HL-60/S4 treated with retinoic acid at 250 ng/mL for 4 days and 3 days (cell line): ENCODE data around the gene PIKFYVE.
"Not testable (repeated sequence)": the region's sequence is repeated elsewhere in the genome, so short reads cannot be mapped to it uniquely, and the experiment has no call there.

Source experiments
- in situ Hi-C: fragments of 300-500 bp; cut with MboI; formaldehyde crosslinking; loops from 2 replicates; pipeline ENCODE4 v1.7.0; 2022; ENCODE audit warnings: low sequenced_read_pairs

The PIKFYVE gene, protein sequence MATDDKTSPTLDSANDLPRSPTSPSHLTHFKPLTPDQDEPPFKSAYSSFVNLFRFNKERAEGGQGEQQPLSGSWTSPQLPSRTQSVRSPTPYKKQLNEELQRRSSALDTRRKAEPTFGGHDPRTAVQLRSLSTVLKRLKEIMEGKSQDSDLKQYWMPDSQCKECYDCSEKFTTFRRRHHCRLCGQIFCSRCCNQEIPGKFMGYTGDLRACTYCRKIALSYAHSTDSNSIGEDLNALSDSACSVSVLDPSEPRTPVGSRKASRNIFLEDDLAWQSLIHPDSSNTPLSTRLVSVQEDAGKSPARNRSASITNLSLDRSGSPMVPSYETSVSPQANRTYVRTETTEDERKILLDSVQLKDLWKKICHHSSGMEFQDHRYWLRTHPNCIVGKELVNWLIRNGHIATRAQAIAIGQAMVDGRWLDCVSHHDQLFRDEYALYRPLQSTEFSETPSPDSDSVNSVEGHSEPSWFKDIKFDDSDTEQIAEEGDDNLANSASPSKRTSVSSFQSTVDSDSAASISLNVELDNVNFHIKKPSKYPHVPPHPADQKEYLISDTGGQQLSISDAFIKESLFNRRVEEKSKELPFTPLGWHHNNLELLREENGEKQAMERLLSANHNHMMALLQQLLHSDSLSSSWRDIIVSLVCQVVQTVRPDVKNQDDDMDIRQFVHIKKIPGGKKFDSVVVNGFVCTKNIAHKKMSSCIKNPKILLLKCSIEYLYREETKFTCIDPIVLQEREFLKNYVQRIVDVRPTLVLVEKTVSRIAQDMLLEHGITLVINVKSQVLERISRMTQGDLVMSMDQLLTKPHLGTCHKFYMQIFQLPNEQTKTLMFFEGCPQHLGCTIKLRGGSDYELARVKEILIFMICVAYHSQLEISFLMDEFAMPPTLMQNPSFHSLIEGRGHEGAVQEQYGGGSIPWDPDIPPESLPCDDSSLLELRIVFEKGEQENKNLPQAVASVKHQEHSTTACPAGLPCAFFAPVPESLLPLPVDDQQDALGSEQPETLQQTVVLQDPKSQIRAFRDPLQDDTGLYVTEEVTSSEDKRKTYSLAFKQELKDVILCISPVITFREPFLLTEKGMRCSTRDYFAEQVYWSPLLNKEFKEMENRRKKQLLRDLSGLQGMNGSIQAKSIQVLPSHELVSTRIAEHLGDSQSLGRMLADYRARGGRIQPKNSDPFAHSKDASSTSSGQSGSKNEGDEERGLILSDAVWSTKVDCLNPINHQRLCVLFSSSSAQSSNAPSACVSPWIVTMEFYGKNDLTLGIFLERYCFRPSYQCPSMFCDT (N-terminal part only)

DNA sequence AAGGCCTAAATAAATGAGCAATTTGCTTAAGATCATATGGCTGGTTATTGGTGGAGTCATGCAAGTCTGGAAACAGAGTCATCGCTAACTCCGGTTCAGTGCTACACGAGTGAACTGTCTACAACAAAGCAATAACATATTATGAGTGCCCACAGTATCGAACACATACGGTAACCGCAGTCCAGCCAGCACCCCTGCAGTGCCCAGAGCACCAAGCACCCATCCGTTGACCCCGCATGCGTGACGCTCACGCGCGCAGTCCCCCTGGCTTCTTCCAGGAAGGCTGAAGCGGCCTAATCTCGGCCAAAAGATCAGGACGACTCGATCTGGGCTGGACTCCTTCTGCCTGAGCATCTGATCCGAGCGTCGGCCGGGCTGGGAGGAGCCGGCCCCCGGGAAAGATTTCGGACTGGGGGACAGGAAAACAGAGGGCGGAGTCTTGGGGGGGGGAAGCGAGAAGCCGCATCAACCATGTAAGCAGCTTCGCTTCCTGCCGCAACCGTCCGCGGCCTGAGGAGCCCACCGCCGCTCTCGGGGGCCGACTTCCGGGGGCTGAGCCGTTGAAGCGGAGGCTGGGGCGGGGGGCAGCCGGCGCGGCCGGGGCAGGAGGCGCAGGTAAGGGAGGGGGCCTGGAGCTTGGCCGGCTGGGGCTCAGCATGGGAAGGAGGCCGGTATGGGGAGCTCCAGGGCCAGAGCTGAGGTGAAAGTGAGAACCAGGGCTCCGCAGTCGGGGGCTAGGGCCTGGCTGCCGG, at the start of gene PIKFYVE:
TSS of gene PIKFYVE (plus strand) at position 455 of the 752 bp plus-strand sequence. CDS start 5,265 bp downstream, outside the sequence.
- in situ Hi-C loops, result no loop called here

DNA sequence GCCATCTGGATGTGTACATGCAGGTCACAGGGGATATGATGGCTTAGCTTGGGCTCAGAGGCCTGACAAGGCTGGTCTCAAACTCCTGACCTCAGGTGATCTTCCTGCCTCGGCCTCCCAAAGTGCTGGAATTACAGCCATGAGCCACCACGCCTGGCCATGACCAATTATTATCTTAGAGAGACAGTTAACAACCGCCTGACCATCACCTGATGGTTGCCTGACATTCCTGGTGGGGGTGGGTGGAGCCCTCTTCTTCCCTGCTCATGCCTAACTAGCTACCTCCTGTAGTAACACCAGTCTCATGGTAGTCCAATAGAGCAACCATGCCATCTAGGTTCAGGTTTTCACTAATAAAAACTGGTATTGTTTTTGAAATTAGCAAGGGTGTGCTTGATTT, 44.2 kb upstream of the PIKFYVE start:
- in situ Hi-C loops, result not testable (repeated sequence)

DNA sequence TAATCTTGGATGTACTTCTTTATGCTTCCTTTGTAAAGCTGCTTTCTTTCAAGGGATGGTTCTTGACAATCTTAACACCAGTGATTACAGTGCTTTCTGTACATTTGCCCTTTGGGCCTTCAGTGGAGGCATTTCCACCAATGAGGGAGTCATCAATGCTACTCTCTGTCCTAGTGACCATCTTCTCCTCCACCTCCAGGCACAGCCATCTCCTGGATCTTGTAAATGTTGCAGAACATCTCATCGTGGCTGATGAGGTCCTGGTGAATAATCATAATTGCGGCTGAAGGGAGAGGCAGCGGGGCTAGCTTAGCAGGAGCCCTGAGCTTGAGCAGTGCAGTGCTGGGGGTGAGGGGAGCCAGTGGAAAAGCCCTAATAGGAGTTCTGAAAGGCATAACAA, 43.7 kb upstream of the PIKFYVE start:
- in situ Hi-C loops, result no loop called here

DNA sequence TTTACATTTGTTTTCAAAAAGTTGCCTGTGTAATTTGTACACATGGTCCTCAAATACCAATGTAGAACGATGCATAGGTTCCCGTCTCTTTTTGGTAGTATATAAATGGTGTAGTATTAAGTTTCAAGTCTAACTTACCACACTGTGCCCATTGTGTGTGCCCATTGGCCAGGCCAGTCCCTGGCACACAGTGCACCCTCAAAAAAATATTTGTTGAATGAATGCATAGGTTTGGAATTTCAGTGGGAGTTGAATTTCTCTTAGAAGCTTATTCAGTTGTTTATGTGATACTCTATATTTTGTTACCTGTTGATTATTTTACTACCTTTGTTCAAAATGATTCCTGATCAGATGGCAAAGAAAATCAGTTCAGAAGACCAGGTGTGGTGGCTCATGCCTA, 41.3 kb upstream of the PIKFYVE start:
- in situ Hi-C loops, result no loop called here

DNA sequence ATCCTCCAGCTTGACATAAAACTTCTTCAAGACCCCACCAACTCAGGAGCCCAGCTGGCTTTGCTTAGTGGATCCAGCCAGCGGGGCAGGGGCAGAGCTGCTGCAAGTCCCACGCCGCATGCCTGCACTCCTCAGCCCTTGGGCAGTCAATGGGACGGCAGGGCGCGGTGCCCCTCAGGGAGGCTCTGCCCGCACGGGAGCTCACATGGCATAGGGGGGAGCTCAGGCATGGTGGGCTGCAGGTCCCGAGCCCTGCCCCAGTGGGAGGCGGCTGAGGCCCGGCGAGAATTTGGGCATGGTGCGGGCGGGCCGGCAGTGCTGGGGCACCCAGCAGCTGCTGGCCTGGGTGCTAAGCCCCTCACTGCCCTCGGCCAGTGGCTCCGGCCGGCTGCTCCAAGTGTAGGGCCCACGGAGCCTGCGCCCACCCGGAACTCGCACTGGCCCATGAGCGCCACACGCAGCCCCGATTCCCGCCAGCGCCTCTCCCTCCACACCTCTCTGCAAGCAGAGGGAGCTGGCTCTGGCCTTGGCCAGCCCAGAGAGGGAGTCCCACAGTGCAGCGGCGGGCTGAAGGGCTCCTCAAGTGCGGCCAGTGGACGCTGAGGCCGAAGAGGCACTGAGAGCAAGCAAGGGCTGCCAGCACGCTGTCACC, 38.3 kb upstream of the PIKFYVE start:
- in situ Hi-C loops, result no loop called here

DNA sequence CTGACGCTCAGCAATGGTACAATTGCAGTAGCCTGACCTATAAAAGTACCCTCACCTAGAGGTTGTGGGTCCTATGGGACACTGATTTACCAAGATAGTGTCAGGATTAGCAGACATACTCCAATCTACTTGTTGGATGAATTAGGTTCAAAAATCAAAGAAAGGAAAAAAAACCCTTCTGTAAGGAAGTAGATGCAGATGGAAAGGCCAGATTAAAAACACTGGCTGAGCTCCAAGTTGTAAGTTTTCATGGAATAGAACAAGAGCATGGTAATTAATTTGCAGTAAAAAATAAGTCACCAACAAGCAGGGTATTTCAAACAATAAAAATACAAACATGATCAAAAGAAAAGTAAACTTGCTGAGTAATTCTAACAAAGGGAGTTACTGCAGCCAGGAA, 37.6 kb upstream of the PIKFYVE start:
- in situ Hi-C loops, result no loop called here

DNA sequence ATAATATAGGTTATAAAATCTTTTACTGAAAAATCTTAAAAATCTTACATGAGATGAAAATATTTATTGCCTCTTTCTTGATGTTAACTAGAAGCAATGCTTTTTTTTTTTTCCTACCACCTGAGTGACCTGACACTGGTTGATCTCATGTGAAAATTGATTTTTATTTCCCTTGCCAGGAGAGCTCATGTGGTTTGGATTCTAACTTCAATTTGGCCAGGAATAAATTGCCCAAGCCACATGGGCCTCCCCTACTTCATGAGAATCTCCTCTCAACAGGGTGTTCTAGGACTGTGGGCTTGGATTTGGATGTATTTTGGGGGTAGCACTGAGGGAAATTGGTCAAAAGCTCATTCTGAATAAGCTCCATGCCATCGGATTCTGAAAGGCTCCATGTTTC, 31.3 kb upstream of the PIKFYVE start:
- in situ Hi-C loops, result no loop called here

DNA sequence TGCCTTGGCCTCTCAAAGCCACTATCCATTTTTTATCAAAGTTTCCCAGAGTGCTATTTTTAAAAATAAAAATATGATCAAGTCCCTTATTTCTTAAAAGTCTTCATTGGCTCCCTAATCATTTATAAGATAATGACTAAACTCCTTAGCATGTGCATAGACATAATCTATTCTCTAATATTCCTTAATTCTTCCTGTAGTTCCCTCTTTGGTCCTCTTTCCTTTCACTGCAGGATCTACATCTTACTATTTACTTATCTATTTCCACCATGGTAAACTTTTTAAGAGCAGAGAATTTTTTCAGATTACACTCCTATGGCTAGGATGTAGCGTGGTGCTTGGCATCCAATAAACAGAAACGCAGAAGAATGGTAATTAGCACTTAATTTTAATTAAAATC, 30.2 kb upstream of the PIKFYVE start:
- in situ Hi-C loops, result no loop called here

DNA sequence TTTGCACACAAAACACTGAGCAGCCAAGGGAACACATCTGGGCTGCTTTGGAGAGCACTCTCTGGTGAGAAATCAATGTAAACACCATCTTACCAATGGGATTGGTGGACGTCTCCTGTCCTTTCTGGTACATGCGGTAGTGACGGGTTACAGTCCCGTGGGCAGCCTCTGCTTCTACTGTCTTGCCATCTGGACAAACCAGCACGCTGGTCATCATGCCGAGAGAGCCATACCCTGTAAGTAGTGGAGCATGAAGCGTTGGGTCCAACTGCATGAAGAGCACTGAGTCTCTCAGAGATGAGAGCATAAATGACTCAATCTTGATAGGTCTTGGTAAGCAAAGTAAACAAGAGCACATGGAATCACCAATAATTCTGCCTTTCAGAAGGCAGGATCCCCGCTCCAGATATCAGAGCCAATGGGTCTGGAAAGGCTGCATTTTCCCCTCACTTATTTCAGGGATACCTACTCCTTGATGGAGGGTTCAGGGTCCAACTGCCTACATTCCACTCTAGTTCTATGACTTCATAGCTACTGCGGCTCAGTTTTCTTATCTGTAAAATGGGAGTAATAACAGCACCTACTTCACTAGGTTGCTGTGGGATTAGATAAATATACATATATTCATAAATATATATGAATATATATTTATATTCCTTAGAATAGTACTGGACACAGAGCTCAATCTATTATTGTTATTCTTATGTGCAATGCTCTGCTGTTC, 26.1 kb upstream of the PIKFYVE start:
- in situ Hi-C loops, result no loop called here

DNA sequence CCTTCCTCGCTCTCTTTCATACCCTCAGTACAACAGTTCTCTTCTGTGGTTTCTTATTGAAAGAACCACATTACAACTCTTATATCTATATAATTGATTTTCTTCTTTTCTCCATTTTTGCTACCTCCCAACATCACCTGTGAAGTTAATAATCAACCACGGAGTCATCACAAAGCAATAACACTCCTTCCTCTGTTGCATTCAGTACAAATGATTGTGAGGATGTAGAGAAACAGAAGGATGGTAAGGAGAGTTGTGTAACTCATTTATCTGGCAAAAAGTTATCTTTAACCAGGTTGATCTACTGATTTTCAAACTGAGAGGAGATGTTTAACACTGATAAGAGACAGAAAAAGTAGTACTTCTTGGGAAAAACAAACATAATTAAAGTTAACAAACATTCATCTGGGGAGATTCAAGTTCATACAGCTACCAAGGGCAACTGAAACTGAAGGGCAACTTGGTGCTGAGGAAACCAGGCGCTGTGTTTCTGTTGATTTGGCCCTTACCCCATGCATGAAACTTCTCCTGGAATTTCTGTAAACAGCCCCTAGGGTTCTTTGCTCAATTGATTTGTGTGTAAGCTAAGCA, 25.3 kb upstream of the PIKFYVE start:
- in situ Hi-C loops, result no loop called here

DNA sequence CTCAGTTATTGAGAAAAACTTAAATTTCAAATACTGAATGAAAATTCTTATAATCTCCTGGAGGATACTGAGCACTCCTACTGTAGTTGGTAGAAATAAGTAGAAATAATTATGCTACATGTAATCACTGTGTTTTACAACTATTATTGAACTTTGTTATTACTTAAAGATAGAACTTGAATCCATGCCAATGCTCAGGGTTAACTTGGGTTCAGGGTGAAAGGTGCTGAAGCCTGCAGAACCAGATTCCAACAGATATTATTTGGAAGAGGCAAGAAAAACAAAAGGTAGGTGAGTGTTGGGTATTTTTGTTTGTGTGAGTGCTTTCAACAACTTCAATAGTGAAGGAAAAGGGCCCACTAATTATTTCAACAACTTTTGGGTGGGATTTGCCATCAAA, 21.6 kb upstream of the PIKFYVE start:
- in situ Hi-C loops, result no loop called here

DNA sequence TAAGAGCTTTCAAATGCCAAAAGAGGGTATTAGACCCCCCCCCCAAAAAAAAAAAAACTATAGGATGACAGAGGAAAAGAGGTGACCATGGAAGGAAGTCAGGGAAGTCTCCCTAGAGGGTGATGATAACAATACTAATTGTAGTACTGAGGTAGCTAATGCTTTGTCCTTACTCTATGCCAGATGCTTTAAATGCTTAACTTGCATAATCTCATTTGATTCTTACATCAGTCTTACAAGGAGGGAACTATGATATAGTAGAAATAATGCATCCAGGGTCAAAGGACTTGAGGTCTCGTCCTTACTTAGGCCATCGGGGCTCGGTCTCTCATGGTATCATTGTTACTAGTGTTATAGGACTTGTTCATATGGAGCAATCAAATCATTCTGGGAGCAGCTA, 20.3 kb upstream of the PIKFYVE start:
- in situ Hi-C loops, result no loop called here

DNA sequence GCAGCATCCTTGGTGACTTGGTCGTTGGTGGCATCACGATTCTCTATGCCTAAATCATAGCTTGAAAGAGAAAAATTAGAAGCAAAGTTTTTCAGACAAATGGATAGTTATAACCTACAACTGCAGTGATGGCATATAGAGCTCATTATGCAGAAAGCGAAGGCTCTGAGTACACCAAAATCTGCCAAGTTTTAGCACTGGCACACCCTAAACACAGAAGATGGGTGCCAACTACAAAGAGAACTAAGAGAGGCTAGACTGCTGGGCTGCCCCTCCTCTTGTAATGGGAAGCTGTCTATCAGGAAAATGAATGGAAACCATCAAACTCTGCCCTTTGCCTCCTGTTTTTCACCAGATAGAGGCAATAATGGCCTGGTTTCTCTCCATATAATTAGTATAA, 17.5 kb upstream of the PIKFYVE start:
- in situ Hi-C loops, result no loop called here

DNA sequence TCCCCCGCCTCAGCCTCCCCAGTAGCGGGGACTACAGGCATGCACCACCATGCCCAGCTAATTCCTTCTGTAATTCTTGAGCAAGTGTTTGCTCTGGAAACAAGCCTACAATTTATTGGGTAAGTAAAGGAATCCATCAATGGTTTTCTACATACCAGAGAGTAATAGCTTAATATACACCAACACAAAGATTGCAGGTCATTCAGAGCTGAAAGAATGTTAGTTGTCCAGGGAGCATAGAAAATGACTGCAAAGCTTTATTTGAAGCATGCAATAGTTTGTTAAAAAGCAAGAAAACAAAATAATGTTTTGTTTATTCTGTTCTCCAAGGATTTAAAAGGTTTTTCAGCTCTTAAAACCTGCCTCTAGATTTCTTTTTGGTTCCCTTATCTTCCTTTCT, 16.8 kb upstream of the PIKFYVE start:
- in situ Hi-C loops, result no loop called here

DNA sequence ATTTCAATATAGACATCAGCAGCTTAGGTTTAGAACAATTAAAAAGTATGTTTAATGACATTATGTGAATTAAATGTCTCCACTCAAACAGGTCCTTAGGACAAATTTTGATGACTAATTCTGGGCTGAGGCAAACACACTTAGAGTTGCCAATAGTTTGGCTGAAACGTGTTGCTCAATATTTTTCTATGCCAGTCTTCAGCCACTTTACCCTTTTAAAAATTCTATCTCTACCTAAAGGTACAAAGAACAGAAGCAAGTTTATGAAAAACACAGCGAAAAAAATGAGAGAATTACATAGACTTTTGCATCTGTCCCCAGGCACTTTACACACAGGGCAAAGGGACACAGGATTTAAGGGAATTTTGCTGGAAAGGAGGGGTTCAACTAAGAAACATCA, 15.7 kb upstream of the PIKFYVE start:
- in situ Hi-C loops, result no loop called here

DNA sequence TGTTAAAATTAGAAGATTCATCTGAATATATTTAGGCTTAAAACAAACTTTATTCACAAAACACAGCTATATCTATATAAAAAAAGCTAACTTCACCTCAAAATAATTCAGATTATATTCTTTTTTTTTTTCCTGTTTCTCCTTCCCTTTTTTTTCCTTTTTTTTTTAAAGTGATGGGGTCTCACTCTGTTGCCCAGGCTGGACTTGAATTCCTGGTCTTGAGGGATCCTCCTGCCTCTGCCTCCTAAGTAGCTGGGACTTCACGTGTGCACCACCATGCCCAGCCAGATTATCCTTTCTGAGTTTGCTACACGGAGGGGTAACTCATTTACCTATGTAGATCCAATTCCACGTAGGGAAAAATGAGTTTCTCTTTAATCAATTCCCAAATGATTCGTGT, 15.0 kb upstream of the PIKFYVE start:
- in situ Hi-C loops, result no loop called here

DNA sequence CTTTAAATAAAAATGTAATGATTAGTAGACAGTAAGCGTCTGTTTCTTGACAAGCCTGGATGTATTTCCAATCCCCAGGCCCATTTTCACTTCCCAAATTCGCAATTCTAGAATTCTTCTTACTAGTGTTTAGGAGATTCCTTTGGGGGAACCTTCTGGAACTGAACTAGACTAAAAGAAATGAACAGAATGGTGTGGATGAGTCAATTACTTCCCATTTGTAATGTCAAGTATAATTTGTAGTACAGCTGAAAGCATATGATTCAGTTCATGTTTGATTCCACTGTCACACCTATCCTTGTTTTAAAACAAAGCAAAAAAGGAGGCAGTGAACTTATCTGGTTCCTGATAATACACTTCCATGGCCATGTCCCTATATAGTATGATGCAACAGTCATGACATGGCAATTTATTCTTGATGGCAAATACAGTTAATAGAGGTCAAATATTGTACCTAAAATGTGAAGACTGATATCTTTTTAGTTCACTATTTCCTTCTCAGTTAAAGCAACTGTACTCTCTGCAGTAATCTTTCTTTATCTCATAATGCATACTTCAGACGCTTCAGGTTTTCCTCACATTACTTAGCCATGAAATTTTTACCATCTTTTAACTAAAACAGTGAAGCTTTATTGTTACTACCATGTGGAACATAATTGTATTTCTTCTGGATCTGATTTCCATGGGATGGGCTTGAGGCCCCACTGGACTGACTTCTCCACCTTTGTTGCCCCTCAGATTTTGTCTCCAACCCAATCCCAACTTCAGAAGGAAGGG, 13.2 kb upstream of the PIKFYVE start:
- in situ Hi-C loops, result no loop called here

DNA sequence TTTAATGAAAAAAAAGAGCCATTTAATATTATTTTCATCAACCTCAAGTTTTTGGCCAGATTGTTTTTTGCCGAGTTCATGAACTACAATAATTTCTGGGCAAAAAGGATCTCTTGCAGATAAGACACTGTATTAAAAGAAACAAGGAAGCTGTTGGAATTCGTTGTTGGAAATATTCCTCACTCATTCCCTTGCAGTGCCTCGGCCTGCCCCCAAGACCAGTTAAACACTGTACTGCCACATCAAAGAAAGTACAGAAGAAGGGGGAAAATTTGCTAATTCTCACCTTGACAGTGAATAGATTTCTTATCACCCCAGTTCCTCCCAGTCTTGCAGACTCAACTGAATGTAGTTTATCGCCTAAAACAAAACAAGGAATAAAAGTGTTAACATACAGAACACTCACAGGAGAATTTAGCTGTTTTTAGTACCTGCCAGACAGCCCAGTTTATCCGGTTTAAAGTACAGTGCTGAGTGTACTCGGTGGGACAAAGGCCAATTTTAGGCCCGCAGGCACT, 12.4 kb upstream of the PIKFYVE start:
- in situ Hi-C loops, result no loop called here
